Measurements from ENCODE around the gene DACH1.

The DACH1 gene

DNA sequence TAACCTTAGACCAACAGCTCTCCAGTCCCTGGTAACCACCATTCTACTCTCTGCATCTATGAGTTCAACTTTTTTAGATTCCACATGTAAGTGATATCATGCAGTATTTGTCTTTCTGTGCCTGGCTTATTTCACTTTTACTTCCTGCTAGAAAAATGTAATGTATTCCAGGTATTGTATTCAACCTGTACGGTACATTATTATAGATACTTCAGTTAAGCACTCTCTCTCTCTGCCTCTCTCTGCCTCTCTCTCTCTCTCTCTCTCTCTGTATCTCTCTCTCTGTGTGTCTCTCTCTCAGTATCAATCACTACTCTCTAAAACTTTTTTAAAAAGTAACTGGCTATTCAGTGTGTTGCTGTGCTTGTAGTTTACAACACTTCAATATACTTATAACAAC is 8.4 kb downstream of the DACH1 start:
- TF ChIP-seq, protein P1, sequence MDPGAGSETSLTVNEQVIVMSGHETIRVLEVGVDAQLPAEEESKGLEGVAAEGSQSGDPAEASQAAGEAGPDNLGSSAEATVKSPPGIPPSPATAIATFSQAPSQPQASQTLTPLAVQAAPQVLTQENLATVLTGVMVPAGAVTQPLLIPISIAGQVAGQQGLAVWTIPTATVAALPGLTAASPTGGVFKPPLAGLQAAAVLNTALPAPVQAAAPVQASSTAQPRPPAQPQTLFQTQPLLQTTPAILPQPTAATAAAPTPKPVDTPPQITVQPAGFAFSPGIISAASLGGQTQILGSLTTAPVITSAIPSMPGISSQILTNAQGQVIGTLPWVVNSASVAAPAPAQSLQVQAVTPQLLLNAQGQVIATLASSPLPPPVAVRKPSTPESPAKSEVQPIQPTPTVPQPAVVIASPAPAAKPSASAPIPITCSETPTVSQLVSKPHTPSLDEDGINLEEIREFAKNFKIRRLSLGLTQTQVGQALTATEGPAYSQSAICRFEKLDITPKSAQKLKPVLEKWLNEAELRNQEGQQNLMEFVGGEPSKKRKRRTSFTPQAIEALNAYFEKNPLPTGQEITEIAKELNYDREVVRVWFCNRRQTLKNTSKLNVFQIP (CRISPR knock-in tag; IDR thresholded peaks at IDR 0.05; ENCODE audit: borderline replicate concordance, low read depth): no peak
- TF ChIP-seq, protein P2, sequence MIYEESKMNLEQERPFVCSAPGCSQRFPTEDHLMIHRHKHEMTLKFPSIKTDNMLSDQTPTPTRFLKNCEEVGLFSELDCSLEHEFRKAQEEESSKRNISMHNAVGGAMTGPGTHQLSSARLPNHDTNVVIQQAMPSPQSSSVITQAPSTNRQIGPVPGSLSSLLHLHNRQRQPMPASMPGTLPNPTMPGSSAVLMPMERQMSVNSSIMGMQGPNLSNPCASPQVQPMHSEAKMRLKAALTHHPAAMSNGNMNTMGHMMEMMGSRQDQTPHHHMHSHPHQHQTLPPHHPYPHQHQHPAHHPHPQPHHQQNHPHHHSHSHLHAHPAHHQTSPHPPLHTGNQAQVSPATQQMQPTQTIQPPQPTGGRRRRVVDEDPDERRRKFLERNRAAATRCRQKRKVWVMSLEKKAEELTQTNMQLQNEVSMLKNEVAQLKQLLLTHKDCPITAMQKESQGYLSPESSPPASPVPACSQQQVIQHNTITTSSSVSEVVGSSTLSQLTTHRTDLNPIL (CRISPR knock-in tag; IDR thresholded peaks at IDR 0.05; ENCODE audit: low read depth): no peak
- TF ChIP-seq ESRRG (CRISPR knock-in tag; IDR thresholded peaks at IDR 0.05) (no peak), RARB (CRISPR knock-in tag; IDR thresholded peaks at IDR 0.05) (no peak), TOX (CRISPR knock-in tag; IDR thresholded peaks at IDR 0.05; ENCODE audit: borderline replicate concordance) (no peak), ZNF8 (CRISPR knock-in tag; IDR thresholded peaks at IDR 0.05) (no peak), ZNF70 (CRISPR knock-in tag; IDR thresholded peaks at IDR 0.05) (no peak)

DNA sequence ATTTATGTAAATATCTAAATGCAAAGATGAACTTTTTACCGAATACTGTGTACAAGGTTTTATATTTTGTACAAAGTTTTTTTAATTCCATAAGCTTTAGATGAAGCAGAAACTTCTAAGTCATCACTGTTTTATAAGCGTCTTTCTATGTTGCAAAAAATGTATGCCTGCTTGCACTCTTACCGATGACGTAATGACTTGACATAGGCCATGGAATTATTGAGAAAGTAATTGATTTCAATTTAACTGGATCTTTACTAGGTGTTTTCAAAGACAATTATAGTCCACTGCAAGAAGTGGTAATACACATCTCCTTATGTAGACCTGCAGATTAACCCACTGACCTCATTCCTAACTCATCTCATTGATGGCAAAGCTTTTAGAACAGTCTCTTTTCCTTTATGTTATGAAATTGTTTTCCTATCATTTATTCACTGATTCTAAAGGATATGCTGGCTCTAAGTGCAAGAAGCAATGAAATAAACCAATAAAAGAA is 10.4 kb downstream of the DACH1 start:
- TF ChIP-seq ZFP30 (CRISPR knock-in tag; IDR thresholded peaks at IDR 0.05): no peak
- TF ChIP-seq ZC3H10 (CRISPR knock-in tag; IDR thresholded peaks at IDR 0.05): no peak
- no peak for TF ChIP-seq TCF4 (CRISPR knock-in tag; IDR thresholded peaks at IDR 0.05; ENCODE audit: borderline replicate concordance)
- TF ChIP-seq, protein P3, sequence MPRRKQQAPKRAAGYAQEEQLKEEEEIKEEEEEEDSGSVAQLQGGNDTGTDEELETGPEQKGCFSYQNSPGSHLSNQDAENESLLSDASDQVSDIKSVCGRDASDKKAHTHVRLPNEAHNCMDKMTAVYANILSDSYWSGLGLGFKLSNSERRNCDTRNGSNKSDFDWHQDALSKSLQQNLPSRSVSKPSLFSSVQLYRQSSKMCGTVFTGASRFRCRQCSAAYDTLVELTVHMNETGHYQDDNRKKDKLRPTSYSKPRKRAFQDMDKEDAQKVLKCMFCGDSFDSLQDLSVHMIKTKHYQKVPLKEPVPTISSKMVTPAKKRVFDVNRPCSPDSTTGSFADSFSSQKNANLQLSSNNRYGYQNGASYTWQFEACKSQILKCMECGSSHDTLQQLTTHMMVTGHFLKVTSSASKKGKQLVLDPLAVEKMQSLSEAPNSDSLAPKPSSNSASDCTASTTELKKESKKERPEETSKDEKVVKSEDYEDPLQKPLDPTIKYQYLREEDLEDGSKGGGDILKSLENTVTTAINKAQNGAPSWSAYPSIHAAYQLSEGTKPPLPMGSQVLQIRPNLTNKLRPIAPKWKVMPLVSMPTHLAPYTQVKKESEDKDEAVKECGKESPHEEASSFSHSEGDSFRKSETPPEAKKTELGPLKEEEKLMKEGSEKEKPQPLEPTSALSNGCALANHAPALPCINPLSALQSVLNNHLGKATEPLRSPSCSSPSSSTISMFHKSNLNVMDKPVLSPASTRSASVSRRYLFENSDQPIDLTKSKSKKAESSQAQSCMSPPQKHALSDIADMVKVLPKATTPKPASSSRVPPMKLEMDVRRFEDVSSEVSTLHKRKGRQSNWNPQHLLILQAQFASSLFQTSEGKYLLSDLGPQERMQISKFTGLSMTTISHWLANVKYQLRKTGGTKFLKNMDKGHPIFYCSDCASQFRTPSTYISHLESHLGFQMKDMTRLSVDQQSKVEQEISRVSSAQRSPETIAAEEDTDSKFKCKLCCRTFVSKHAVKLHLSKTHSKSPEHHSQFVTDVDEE (CRISPR knock-in tag; IDR thresholded peaks at IDR 0.05): no peak
- no peak for TF ChIP-seq CSDC2 (CRISPR knock-in tag; IDR thresholded peaks at IDR 0.05)
- no peak for TF ChIP-seq ISL1 (CRISPR knock-in tag; IDR thresholded peaks at IDR 0.05)
- TF ChIP-seq GLIS3 (CRISPR knock-in tag; IDR thresholded peaks at IDR 0.05): no peak
- TF ChIP-seq, protein P4, sequence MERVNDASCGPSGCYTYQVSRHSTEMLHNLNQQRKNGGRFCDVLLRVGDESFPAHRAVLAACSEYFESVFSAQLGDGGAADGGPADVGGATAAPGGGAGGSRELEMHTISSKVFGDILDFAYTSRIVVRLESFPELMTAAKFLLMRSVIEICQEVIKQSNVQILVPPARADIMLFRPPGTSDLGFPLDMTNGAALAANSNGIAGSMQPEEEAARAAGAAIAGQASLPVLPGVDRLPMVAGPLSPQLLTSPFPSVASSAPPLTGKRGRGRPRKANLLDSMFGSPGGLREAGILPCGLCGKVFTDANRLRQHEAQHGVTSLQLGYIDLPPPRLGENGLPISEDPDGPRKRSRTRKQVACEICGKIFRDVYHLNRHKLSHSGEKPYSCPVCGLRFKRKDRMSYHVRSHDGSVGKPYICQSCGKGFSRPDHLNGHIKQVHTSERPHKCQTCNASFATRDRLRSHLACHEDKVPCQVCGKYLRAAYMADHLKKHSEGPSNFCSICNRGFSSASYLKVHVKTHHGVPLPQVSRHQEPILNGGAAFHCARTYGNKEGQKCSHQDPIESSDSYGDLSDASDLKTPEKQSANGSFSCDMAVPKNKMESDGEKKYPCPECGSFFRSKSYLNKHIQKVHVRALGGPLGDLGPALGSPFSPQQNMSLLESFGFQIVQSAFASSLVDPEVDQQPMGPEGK (CRISPR knock-in tag; IDR thresholded peaks at IDR 0.05; ENCODE audit: borderline replicate concordance): no peak
- no peak for TF ChIP-seq TOX (CRISPR knock-in tag; IDR thresholded peaks at IDR 0.05; ENCODE audit: borderline replicate concordance)
- no peak for TF ChIP-seq RARB (CRISPR knock-in tag; IDR thresholded peaks at IDR 0.05)
- no peak for TF ChIP-seq ZFP3 (CRISPR knock-in tag; IDR thresholded peaks at IDR 0.05)
- ATAC-seq: no peak

More for the DNA sequence above, 8.4 kb downstream of the DACH1 start:
- no peak for ATAC-seq

DNA sequence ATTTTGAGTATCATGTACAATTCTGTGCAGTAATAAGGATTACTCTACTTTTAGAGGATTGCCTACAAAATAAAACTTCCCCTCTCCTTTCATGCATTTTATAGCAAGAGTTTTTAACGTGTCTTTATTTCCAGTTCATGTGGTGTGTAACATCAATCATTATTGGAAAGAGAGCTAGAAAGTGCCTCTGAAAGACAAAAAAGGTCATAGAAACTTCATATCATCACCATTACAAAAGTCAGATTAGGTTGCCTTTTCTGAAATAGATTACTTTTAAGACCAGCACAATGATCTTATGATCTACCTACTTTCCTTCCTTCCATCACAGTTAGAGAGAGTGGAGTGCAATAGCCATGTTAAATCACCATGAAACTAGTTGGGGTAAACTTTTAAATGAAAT is 12.6 kb downstream of the DACH1 start:
- TF ChIP-seq ZNF8 (CRISPR knock-in tag; IDR thresholded peaks at IDR 0.05) (no peak), PPARA (CRISPR knock-in tag; IDR thresholded peaks at IDR 0.05; ENCODE audit: borderline replicate concordance) (no peak), ISL1 (CRISPR knock-in tag; IDR thresholded peaks at IDR 0.05) (no peak)
- TF ChIP-seq, protein P3 (CRISPR knock-in tag; IDR thresholded peaks at IDR 0.05): no peak
- ATAC-seq: no peak

DNA sequence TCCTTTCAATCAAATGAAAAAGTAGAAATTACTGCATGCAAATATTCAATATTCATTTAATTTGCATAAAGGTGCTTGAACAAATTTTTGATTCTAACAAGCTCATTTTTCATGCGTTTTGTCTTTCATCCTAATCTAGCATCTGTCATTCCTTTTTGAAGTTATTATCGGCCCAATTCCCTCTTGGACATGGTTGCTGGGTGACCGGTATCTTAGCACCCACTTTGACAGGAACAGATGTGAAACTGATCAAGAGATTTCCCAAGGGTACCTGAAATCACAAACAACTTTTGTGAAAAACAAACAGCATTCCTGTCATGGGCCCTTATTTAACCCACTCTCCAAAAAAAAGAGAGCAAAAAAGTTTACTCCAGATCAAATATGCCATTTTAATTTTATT is 13.3 kb downstream of the DACH1 start:
- ATAC-seq: no peak
- TF ChIP-seq ARNTL (CRISPR knock-in tag; IDR thresholded peaks at IDR 0.05; ENCODE audit: borderline replicate concordance, low read depth): no peak
- TF ChIP-seq, protein P5, sequence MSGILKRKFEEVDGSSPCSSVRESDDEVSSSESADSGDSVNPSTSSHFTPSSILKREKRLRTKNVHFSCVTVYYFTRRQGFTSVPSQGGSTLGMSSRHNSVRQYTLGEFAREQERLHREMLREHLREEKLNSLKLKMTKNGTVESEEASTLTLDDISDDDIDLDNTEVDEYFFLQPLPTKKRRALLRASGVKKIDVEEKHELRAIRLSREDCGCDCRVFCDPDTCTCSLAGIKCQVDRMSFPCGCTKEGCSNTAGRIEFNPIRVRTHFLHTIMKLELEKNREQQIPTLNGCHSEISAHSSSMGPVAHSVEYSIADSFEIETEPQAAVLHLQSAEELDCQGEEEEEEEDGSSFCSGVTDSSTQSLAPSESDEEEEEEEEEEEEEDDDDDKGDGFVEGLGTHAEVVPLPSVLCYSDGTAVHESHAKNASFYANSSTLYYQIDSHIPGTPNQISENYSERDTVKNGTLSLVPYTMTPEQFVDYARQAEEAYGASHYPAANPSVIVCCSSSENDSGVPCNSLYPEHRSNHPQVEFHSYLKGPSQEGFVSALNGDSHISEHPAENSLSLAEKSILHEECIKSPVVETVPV (CRISPR knock-in tag; IDR thresholded peaks at IDR 0.05): no peak
- TF ChIP-seq, protein P3 (CRISPR knock-in tag; IDR thresholded peaks at IDR 0.05): no peak
- no peak for TF ChIP-seq OSR1 (CRISPR knock-in tag; IDR thresholded peaks at IDR 0.05)
- TF ChIP-seq CSDC2 (CRISPR knock-in tag; IDR thresholded peaks at IDR 0.05): no peak
- TF ChIP-seq RARB (CRISPR knock-in tag; IDR thresholded peaks at IDR 0.05): no peak

Data from SK-N-SH treated with all-trans-retinoic acid at 6 μM for 48 hours (cell line).